Endothelial cell of umbilical vein (primary cell): ENCODE data around the gene ATAD2B. TPM values are rescaled to one million over a fixed set of nuclear protein-coding genes. Genes with fewer than 3 reads are reported as not detected.

ENCODE experiments used
- BruUV-seq: library from RNA; stranded (reverse); fragments of 400-500 nt; replicated peaks from 2 replicates; lab custom pipeline; 2021; lab: Mats Ljungman, UMichigan
- CTCF ChIA-PET: fragments of 300-600, 350-600 bp; sonication (Branson Sonifier 250); formaldehyde crosslinking; loops from one replicate; lab custom pipeline; 2021; ENCODE audit warnings: antibody characterized with exemption, inconsistent platforms; lab: Charles Lee
- POLR2A ChIA-PET: fragments of 300-600, 350-600 bp; sonication (Branson Sonifier 250); formaldehyde crosslinking; loops from one replicate; lab custom pipeline; 2021; ENCODE audit warnings: antibody characterized with exemption, inconsistent platforms; lab: Charles Lee
- DNase-seq: peaks from one replicate; pipeline ENCODE4 v3.0.0-alpha.2; 2011; ENCODE audit warnings: low read depth, low spot score
- FAIRE-seq: peaks from 2 replicates; lab custom pipeline; 2011; peaks lifted over from hg19 to GRCh38; lab: Jason Lieb, UNC
- H2AFZ ChIP-seq: 2 replicates; pipeline ENCODE4 v1.6.0; 2012; ENCODE audit warnings: low read depth, low read length, control low read depth, inconsistent platforms
- H3K27ac ChIP-seq: 2 replicates; pipeline ENCODE4 v1.5.1; 2011; ENCODE audit warnings: low read depth, mild to moderate bottlenecking, control low read depth, low read length, moderate library complexity; ENCODE audit not compliant: insufficient read depth
- H3K27me3 ChIP-seq, 2 experiments: 2 replicates each; pipeline versions ENCODE4 v1.6.0 to v1.6.1; 2011; ENCODE audit warnings: low read length in 2 of 2, mixed read lengths in 1 of 2; ENCODE audit not compliant: control insufficient read depth in 2 of 2, insufficient read depth in 2 of 2
- H3K36me3 ChIP-seq, 2 experiments: 2 replicates in 1 of 2; 3 replicates in 1 of 2; pipeline ENCODE4 v1.5.1; 2011; ENCODE audit warnings: low read length in 2 of 2, mild to moderate bottlenecking in 1 of 2, moderate library complexity in 1 of 2; ENCODE audit not compliant: control insufficient read depth in 2 of 2, insufficient read depth in 2 of 2; ENCODE audit errors: extremely low read depth in 1 of 2
- H3K4me1 ChIP-seq: 3 replicates; pipeline ENCODE4 v1.5.1; 2011; ENCODE audit warnings: mild to moderate bottlenecking, low read length; ENCODE audit not compliant: control insufficient read depth, insufficient read depth; ENCODE audit errors: extremely low read depth
- H3K4me2 ChIP-seq: 2 replicates; pipeline ENCODE4 v1.6.1; 2011; ENCODE audit warnings: low read length, control low read depth, mixed read lengths; ENCODE audit not compliant: insufficient read depth
- H3K4me3 ChIP-seq, 3 experiments: fragments of 200-600 bp in 1 of 3; sonication (generic), shearing (Covaris generic) in 1 of 3; replicated peaks in 1 of 3; 2 replicates each; pipeline ENCODE4 v1.5.1; 2011 to 2016; ENCODE audit warnings: control low read depth in 3 of 3, low read length in 3 of 3, mild to moderate bottlenecking in 2 of 3, inconsistent platforms in 1 of 3, low read depth in 1 of 3, moderate library complexity in 1 of 3; ENCODE audit not compliant: insufficient read depth in 1 of 3
- H3K79me2 ChIP-seq: 2 replicates; pipeline ENCODE4 v1.6.0; 2012; ENCODE audit warnings: low read length, inconsistent platforms; ENCODE audit not compliant: control insufficient read depth, insufficient read depth
- H3K9ac ChIP-seq: replicated peaks from 2 replicates; pipeline ENCODE3; 2011; ENCODE audit warnings: low read length, control low read depth; ENCODE audit not compliant: insufficient read depth; ENCODE audit errors: extremely low read depth
- H3K9me1 ChIP-seq: replicated peaks from 3 replicates; pipeline ENCODE4 v1.6.0; 2011; ENCODE audit warnings: mild to moderate bottlenecking, low read length; ENCODE audit not compliant: control insufficient read depth, insufficient read depth; ENCODE audit errors: extremely low read depth
- H3K9me3 ChIP-seq: replicated peaks from 2 replicates; pipeline ENCODE4 v1.5.1; 2012; ENCODE audit warnings: low read length, inconsistent platforms; ENCODE audit not compliant: control insufficient read depth, insufficient read depth
- H4K20me1 ChIP-seq: replicated peaks from 2 replicates; pipeline ENCODE3; 2011; ENCODE audit warnings: mild to moderate bottlenecking, low read length; ENCODE audit not compliant: control insufficient read depth, insufficient read depth; ENCODE audit errors: extremely low read depth
- EZH2 ChIP-seq: IDR thresholded peaks from 2 replicates; pipeline ENCODE4 v1.6.1; 2012; ENCODE audit warnings: borderline replicate concordance, low read depth, mild to moderate bottlenecking, moderate library complexity, low read length, inconsistent platforms; ENCODE audit not compliant: severe bottlenecking
- FOS ChIP-seq: IDR thresholded peaks from 2 replicates; pipeline ENCODE4 v1.6.1; 2011; ENCODE audit warnings: mild to moderate bottlenecking, low read length, moderate library complexity, borderline replicate concordance; ENCODE audit not compliant: insufficient read depth
- GATA2 ChIP-seq: IDR thresholded peaks from 2 replicates; pipeline ENCODE4 v1.7.0; 2011; ENCODE audit warnings: low read depth, mild to moderate bottlenecking, moderate library complexity, mixed read lengths, low read length; ENCODE audit not compliant: insufficient read length, insufficient read depth
- JUN ChIP-seq: IDR thresholded peaks from 2 replicates; pipeline ENCODE4 v1.6.1; 2011; ENCODE audit warnings: borderline replicate concordance, low read depth; ENCODE audit not compliant: insufficient read length, insufficient read depth
- MAX ChIP-seq: IDR thresholded peaks from 2 replicates; pipeline ENCODE4 v1.6.1; 2011; ENCODE audit not compliant: insufficient read depth, insufficient read length
- MYC ChIP-seq: IDR thresholded peaks from one replicate; pipeline ENCODE4 v1.6.1; 2011; ENCODE audit warnings: mild to moderate bottlenecking, low read depth, low read length
- POLR2A ChIP-seq: IDR thresholded peaks from 2 replicates; pipeline ENCODE4 v1.6.1; 2012; ENCODE audit warnings: low read depth, mild to moderate bottlenecking, control low read depth, low read length
- POLR2AphosphoS5 ChIP-seq: IDR thresholded peaks from 2 replicates; pipeline ENCODE4 v1.6.1; 2012; ENCODE audit warnings: low read depth, mild to moderate bottlenecking, control low read depth, low read length, moderate library complexity; ENCODE audit not compliant: insufficient read depth
- dilution Hi-C: fragments of 300-500 bp; cut with MboI; formaldehyde crosslinking; loops from one replicate; pipeline ENCODE4 v1.15.0; 2019; ENCODE audit warnings: low sequenced_read_pairs; ENCODE audit not compliant: extremely low pct_ligation_motif_present
- intact Hi-C: fragments of 100-400 bp; cut with micrococcal nuclease; formaldehyde crosslinking; loops from one replicate; pipeline ENCODE4 v1.10.0; 2022
- polyA plus RNA-seq, 4 experiments: library from polyadenylated mRNA; depleted of rRNA in 3 of 4; stranded (reverse) in 3 of 4; unstranded in 1 of 4; fragments of >200 nt; gene quantifications; 2 replicates each; pipeline versions ENCODE4 v1.2.1 to v1.2.3, GENCODE V29; 2011 to 2012; ENCODE audit warnings: missing spikeins in 1 of 4
- total RNA-seq: library from RNA; stranded (reverse); gene quantifications from 2 replicates; pipeline ENCODE4 v1.2.3, GENCODE V29; 2021
- TF ChIP-seq, protein P1 (sequence below), 2 donors: IDR thresholded peaks; 1 replicate in 1 of 2; 2 replicates in 1 of 2; pipeline ENCODE4 v1.5.1; 2011; ENCODE audit warnings: low read length in 2 of 2, mild to moderate bottlenecking in 2 of 2, moderate library complexity in 2 of 2, control low read depth in 1 of 2, inconsistent platforms in 1 of 2, low read depth in 1 of 2; ENCODE audit not compliant: insufficient read depth in 1 of 2; ENCODE audit errors: extremely low read depth in 1 of 2

The ATAD2B gene
- total and polyA plus RNA-seq, 2 donors (not counting 3 experiments of a cell fraction or from before 2014, with no cell fraction given) = 2.5 to 19.1 TPM

- Histone ChIP-seq H3K4me2 (no peak overlapping the region), H3K27me3 (no peaks in the 10 kb centered on the region), H3K4me1 (no peaks in the 10 kb centered on the region), H2AFZ (no peak overlapping the region), H3K4me3 (no peak overlapping the region), H4K20me1 (no peaks in the 10 kb centered on the region), H3K9me1 (no peaks in the 10 kb centered on the region), H3K36me3 (peaks cover 0 to 8% of the 10 kb centered on the region in 2 experiments), H3K9ac (no peak overlapping the region), H3K79me2 (no peaks in the 10 kb centered on the region), H3K9me3 (no peaks in the 10 kb centered on the region), H3K27ac (no peak overlapping the region)
- intact Hi-C loops (no loop called here), dilution Hi-C loops (no loop called here)
- TF ChIP-seq POLR2AphosphoS5 (no peak), GATA2 (no peak), EZH2 (no peak), MAX (no peak), JUN (no peak), MYC (no peak), FOS (no peak), POLR2A (no peak)
- TF ChIP-seq, protein P1, sequence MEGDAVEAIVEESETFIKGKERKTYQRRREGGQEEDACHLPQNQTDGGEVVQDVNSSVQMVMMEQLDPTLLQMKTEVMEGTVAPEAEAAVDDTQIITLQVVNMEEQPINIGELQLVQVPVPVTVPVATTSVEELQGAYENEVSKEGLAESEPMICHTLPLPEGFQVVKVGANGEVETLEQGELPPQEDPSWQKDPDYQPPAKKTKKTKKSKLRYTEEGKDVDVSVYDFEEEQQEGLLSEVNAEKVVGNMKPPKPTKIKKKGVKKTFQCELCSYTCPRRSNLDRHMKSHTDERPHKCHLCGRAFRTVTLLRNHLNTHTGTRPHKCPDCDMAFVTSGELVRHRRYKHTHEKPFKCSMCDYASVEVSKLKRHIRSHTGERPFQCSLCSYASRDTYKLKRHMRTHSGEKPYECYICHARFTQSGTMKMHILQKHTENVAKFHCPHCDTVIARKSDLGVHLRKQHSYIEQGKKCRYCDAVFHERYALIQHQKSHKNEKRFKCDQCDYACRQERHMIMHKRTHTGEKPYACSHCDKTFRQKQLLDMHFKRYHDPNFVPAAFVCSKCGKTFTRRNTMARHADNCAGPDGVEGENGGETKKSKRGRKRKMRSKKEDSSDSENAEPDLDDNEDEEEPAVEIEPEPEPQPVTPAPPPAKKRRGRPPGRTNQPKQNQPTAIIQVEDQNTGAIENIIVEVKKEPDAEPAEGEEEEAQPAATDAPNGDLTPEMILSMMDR (IDR thresholded peaks at IDR 0.05; ENCODE audit: extremely low read depth in 1 of 2, insufficient read depth in 1 of 2, low read depth in 1 of 2, low read length in 2 of 2) = no peak
- FAIRE-seq = no peak
- no peak for DNase-seq
- CTCF ChIA-PET = no interaction called here
- BruUV-seq = no TSS peak
- POLR2A ChIA-PET = no interaction called here
These were observed 218.2 kb downstream of the ATAD2B start for GRCh38 chr2:23708771-23709170.
